Measurements from ENCODE around the gene CCDC91.

The CCDC91 gene

GRCh38 chr12:28582672-28583376 is 392.6 kb downstream of the CCDC91 start:
- no peaks in the 10 kb centered on the region for H3K27me3 Mint-ChIP-seq
- H3K27ac Mint-ChIP-seq = no peak overlapping the region
- no peak for ATAC-seq
- no peaks in the 10 kb centered on the region for H3K9me3 Mint-ChIP-seq
- no peaks in the 10 kb centered on the region for H3K4me1 Mint-ChIP-seq
- no peaks in the 10 kb centered on the region for H3K36me3 Mint-ChIP-seq
- no peak overlapping the region for H3K4me3 Mint-ChIP-seq

- H3K4me1 Mint-ChIP-seq = no peaks in the 10 kb centered on the region
- no peak for ATAC-seq
- H3K27me3 Mint-ChIP-seq = no peaks in the 10 kb centered on the region
- no peaks in the 10 kb centered on the region for H3K9me3 Mint-ChIP-seq
- no peak overlapping the region for H3K4me3 Mint-ChIP-seq
- H3K36me3 Mint-ChIP-seq = no peaks in the 10 kb centered on the region
- no peak overlapping the region for H3K27ac Mint-ChIP-seq
Measured at GRCh38 chr12:28583701-28584261, 393.5 kb downstream of the CCDC91 start.

- Mint-ChIP-seq H3K4me1 (no peaks in the 10 kb centered on the region), H3K27ac (no peak overlapping the region), H3K9me3 (no peaks in the 10 kb centered on the region), H3K27me3 (no peaks in the 10 kb centered on the region), H3K36me3 (no peaks in the 10 kb centered on the region), H3K4me3 (no peak overlapping the region)
- no peak for ATAC-seq
Measured at GRCh38 chr12:28585146-28585545, 394.9 kb downstream of the CCDC91 start.

- Mint-ChIP-seq H3K9me3 (peaks cover under 1% of the 10 kb centered on the region), H3K27ac (no peak overlapping the region), H3K36me3 (no peaks in the 10 kb centered on the region), H3K27me3 (no peaks in the 10 kb centered on the region), H3K4me3 (no peak overlapping the region), H3K4me1 (no peaks in the 10 kb centered on the region)
- no peak for ATAC-seq
Measured at GRCh38 chr12:28586481-28586880, 396.2 kb downstream of the CCDC91 start.

DNA sequence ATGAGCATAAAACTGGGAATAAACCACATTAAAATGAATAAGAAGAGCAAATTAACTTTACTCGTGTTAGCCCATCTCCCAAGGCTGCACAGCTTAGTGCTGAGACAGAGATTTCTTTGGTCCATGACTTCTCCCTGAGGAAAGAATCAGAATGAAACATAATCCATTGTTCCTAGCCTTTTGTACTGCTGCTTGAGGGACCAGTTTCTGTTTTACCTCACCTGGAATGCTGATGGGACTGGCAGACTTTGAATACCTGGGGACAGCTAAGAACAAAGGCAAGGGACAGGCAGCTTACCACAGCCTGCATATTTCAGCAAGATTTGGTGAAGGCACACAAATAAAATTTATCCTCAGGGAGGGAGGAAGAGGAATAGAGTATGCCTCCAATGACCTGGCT is 401.6 kb downstream of the CCDC91 start:
- Mint-ChIP-seq H3K27ac (no peak overlapping the region), H3K36me3 (peaks cover 6% of the 10 kb centered on the region), H3K9me3 (peaks cover 16% of the 10 kb centered on the region), H3K4me3 (no peak overlapping the region), H3K27me3 (no peaks in the 10 kb centered on the region), H3K4me1 (no peaks in the 10 kb centered on the region)
- ATAC-seq = no peak

All from stimulated activated memory B cell treated with anti-CD40 and anti-IgM and Interleukin-4, amounts not matched to agents 10 μg/mL and 1 μg/mL and 100 μg/mL, for 72 hours (primary cell).